Astrocyte (in vitro differentiated cells and primary cell): ENCODE results near the gene CTDSPL. TPM values are rescaled to one million over a fixed set of nuclear protein-coding genes. Genes with fewer than 3 reads are reported as not detected.

Experiments used
- DNase-seq: peaks from one replicate; pipeline ENCODE4 v3.0.0-alpha.2; 2010; ENCODE audit warnings: low read depth
- FAIRE-seq: peaks from 2 replicates; lab custom pipeline; 2011; peaks lifted over from hg19 to GRCh38; lab: Jason Lieb, UNC
- H2AFZ ChIP-seq: 2 replicates; pipeline ENCODE4 v1.6.0; 2012; ENCODE audit warnings: low read depth, low read length, inconsistent platforms
- H3K27ac ChIP-seq: 2 replicates; pipeline ENCODE4 v1.5.1; 2011; ENCODE audit warnings: low read depth, low read length, inconsistent platforms
- H3K27me3 ChIP-seq: 2 replicates; pipeline ENCODE4 v1.6.0; 2011; ENCODE audit warnings: low read length, inconsistent platforms; ENCODE audit not compliant: insufficient read depth
- H3K36me3 ChIP-seq: 2 replicates; pipeline ENCODE4 v1.5.1; 2011; ENCODE audit warnings: low read length, inconsistent platforms; ENCODE audit not compliant: insufficient read depth
- H3K4me1 ChIP-seq: 2 replicates; pipeline ENCODE4 v1.5.1; 2011; ENCODE audit warnings: low read length, inconsistent platforms; ENCODE audit not compliant: insufficient read depth
- H3K4me2 ChIP-seq: 2 replicates; pipeline ENCODE4 v1.6.0; 2012; ENCODE audit warnings: low read length, inconsistent platforms
- H3K4me3 ChIP-seq: 2 replicates; pipeline ENCODE4 v1.5.1; 2011; ENCODE audit warnings: low read depth, mild to moderate bottlenecking, low read length, inconsistent platforms; ENCODE audit not compliant: insufficient read depth
- H3K79me2 ChIP-seq: 2 replicates; pipeline ENCODE4 v1.6.0; 2012; ENCODE audit warnings: mild to moderate bottlenecking, low read length, inconsistent platforms; ENCODE audit not compliant: insufficient read depth
- H3K9ac ChIP-seq: 2 replicates; pipeline ENCODE4 v1.6.0; 2012; ENCODE audit warnings: mild to moderate bottlenecking, low read length, inconsistent platforms
- H3K9me3 ChIP-seq: 2 replicates; pipeline ENCODE4 v1.5.1; 2012; ENCODE audit warnings: low read depth, mild to moderate bottlenecking, low read length, inconsistent platforms; ENCODE audit not compliant: insufficient read depth
- H4K20me1 ChIP-seq: 2 replicates; pipeline ENCODE4 v1.6.0; 2012; ENCODE audit warnings: low read length, inconsistent platforms; ENCODE audit not compliant: insufficient read depth
- H3K27ac Mint-ChIP-seq: one replicate; pipeline ENCODE4 v1.8.0; 2021; ENCODE audit warnings: mild to moderate bottlenecking, mixed read lengths; ENCODE audit not compliant: unreplicated experiment
- H3K27me3 Mint-ChIP-seq: one replicate; pipeline ENCODE4 v1.8.0; 2021; ENCODE audit warnings: low read depth, mixed read lengths; ENCODE audit not compliant: unreplicated experiment
- H3K36me3 Mint-ChIP-seq: one replicate; pipeline ENCODE4 v1.8.0; 2021; ENCODE audit warnings: low read depth, mixed read lengths; ENCODE audit not compliant: unreplicated experiment
- H3K4me1 Mint-ChIP-seq: one replicate; pipeline ENCODE4 v1.8.0; 2021; ENCODE audit warnings: low read depth, mixed read lengths; ENCODE audit not compliant: unreplicated experiment
- H3K4me3 Mint-ChIP-seq: one replicate; pipeline ENCODE4 v1.8.0; 2021; ENCODE audit warnings: mild to moderate bottlenecking, moderate library complexity, mixed read lengths; ENCODE audit not compliant: unreplicated experiment
- H3K9me3 Mint-ChIP-seq: one replicate; pipeline ENCODE4 v1.8.0; 2021; ENCODE audit warnings: mild to moderate bottlenecking, mixed read lengths; ENCODE audit not compliant: unreplicated experiment
- EZH2 ChIP-seq: IDR thresholded peaks from 2 replicates; pipeline ENCODE4 v1.6.1; 2012; ENCODE audit warnings: mild to moderate bottlenecking, low read length, inconsistent platforms; ENCODE audit not compliant: insufficient read depth
- total RNA-seq: library from RNA; stranded (reverse); gene quantifications from 2 replicates; pipeline ENCODE4 v1.2.1, GENCODE V29; 2021
- TF ChIP-seq, protein P1 (sequence below): IDR thresholded peaks from 2 replicates; pipeline ENCODE4 v1.5.1; 2011; ENCODE audit warnings: low read depth, mild to moderate bottlenecking, inconsistent platforms, low read length, moderate library complexity; ENCODE audit not compliant: insufficient read depth

CTDSPL gene
- total RNA-seq, 1 donor from 2014 or later: 37.9 TPM

DNA sequence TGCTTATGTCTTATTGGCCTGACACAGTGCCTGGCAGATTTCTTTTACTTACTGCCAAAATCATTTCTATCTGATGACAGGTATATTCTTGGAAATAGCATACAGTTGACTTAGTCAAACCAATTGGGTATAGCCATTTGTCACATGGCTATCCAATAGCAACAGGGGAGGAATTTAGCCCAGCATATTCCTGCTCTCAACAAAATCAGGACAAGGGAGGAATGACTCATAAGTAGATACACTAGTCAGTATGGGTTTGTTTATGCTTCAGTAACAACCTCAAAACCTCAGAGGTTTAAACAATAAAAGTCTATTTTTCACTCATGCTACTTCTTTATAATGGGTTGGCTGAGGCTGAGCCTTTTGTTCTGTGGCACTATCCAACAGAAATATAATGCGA is 90.9 kb downstream of the CTDSPL start:
- Histone ChIP-seq H4K20me1 (no peaks in the 10 kb centered on the region), H3K79me2 (no peaks in the 10 kb centered on the region), H3K36me3 (peaks cover 5% of the 10 kb centered on the region), H3K9me3 (no peaks in the 10 kb centered on the region), H3K4me2 (no peak overlapping the region), H2AFZ (no peak overlapping the region), H3K4me3 (no peak overlapping the region), H3K9ac (no peak overlapping the region), H3K4me1 (peaks cover 4% of the 10 kb centered on the region), H3K27ac (no peak overlapping the region), H3K27me3 (no peaks in the 10 kb centered on the region)
- Mint-ChIP-seq H3K36me3 (peaks cover 6% of the 10 kb centered on the region), H3K27me3 (no peaks in the 10 kb centered on the region), H3K9me3 (no peaks in the 10 kb centered on the region), H3K4me1 (peaks cover 13% of the 10 kb centered on the region), H3K27ac (no peak overlapping the region), H3K4me3 (no peak overlapping the region)
- TF ChIP-seq, protein P1, sequence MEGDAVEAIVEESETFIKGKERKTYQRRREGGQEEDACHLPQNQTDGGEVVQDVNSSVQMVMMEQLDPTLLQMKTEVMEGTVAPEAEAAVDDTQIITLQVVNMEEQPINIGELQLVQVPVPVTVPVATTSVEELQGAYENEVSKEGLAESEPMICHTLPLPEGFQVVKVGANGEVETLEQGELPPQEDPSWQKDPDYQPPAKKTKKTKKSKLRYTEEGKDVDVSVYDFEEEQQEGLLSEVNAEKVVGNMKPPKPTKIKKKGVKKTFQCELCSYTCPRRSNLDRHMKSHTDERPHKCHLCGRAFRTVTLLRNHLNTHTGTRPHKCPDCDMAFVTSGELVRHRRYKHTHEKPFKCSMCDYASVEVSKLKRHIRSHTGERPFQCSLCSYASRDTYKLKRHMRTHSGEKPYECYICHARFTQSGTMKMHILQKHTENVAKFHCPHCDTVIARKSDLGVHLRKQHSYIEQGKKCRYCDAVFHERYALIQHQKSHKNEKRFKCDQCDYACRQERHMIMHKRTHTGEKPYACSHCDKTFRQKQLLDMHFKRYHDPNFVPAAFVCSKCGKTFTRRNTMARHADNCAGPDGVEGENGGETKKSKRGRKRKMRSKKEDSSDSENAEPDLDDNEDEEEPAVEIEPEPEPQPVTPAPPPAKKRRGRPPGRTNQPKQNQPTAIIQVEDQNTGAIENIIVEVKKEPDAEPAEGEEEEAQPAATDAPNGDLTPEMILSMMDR: no peak
- no peak for TF ChIP-seq EZH2
- DNase-seq (peak; percentile 79), FAIRE-seq (no peak)

DNA sequence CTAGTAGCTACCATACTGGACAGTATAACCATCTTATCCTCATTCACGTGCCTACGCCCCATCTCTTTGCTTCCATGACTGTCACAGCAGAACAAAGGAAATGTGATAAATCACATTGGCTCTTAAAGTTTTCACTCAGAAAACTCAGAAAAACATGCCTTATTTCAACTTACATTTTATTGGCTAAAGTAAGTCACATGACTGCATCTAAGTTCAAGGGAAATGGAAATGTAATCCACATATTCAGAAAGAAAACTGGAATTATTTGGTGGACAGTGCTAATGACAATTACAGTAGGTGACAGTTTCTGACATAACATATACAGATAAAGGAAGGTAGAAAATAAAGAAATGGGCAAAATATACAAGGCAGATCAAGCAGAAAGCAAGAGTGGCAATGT is 91.5 kb downstream of the CTDSPL start:
- H3K4me1 ChIP-seq: peaks cover 4% of the 10 kb centered on the region

More for the DNA sequence above, 91.5 kb downstream of the CTDSPL start:
- Histone ChIP-seq H3K27ac (no peak overlapping the region), H3K9ac (no peak overlapping the region), H4K20me1 (no peaks in the 10 kb centered on the region), H2AFZ (no peak overlapping the region), H3K36me3 (peaks cover 5% of the 10 kb centered on the region), H3K9me3 (no peaks in the 10 kb centered on the region), H3K27me3 (no peaks in the 10 kb centered on the region), H3K4me2 (no peak overlapping the region), H3K4me3 (no peak overlapping the region), H3K79me2 (no peaks in the 10 kb centered on the region)
- DNase-seq (no peak), FAIRE-seq (no peak)
- TF ChIP-seq EZH2: no peak
- TF ChIP-seq, protein P1: no peak
- Mint-ChIP-seq H3K27me3 (no peaks in the 10 kb centered on the region), H3K36me3 (peaks cover 8% of the 10 kb centered on the region), H3K27ac (no peak overlapping the region), H3K9me3 (no peaks in the 10 kb centered on the region), H3K4me1 (peaks cover 14% of the 10 kb centered on the region), H3K4me3 (no peak overlapping the region)
